Measurements from ENCODE around the gene GPR37. TPM values are rescaled to one million over a fixed set of nuclear protein-coding genes. Genes with fewer than 3 reads are reported as not detected.

GPR37 gene
- polyA plus RNA-seq, 2 of the 4 experiments (the other 2 are of a cell fraction): 0.35 to 0.61 TPM

- TF ChIP-seq PHF8 (IDR thresholded peaks at IDR 0.05; ENCODE audit: borderline replicate concordance, low read depth) (no peak), BHLHE40 (IDR thresholded peaks at IDR 0.05; ENCODE audit: low read depth, low read length) (no peak), MAX (IDR thresholded peaks at IDR 0.05) (no peak), SMC3 (IDR thresholded peaks at IDR 0.05) (no peak)
These were observed 17.7 kb upstream of the GPR37 start (continued) for GRCh38 chr7:124783271-124783670.

GRCh38 chr7:124781907-124782734 is 16.5 kb upstream of the GPR37 start:
- Histone ChIP-seq H3K4me1 (no peaks in the 10 kb centered on the region), H3K4me3 (no peak overlapping the region), H3K4me2 (no peak overlapping the region), H3K27ac (no peak overlapping the region), H3K9me3 (no peaks in the 10 kb centered on the region)
- ChIA-PET CTCF (interaction anchor here (0.9 kb wide), 1 partner anchor 16 kb away, joined by 3 read pairs; the partner anchor contains the start of gene GPR37), POLR2A (no interaction called here)
- no peak for DNase-seq (ENCODE audit: low read depth in 1 of 2, low spot score in 1 of 2)
- TF ChIP-seq MYC (IDR thresholded peaks at IDR 0.05; ENCODE audit: borderline replicate concordance, low read length): no peak
- TF ChIP-seq CBX2 (IDR thresholded peaks at IDR 0.05; ENCODE audit: borderline replicate concordance, low read depth): no peak
- TF ChIP-seq NFE2L2 (conservative IDR thresholded peaks at IDR 0.05; ENCODE audit: low read length): no peak
- FAIRE-seq: no peak
- ATAC-seq: no peak
- 72% methylated on average over 12 of the region's 12 CpGs for whole genome bisulfite sequencing (ENCODE audit: missing lambda C conversion rate)

- FAIRE-seq (no peak), ATAC-seq (no peak), DNase-seq (ENCODE audit: low read depth in 1 of 2, low spot score in 1 of 2) (no peak)
- ChIA-PET POLR2A (no interaction called here), CTCF (interaction anchor here (0.9 to 1.6 kb wide), 2 partner anchors 15 to 626 kb away, joined by 3 to 6 read pairs; partner anchors contain the start of gene GPR37)
- Histone ChIP-seq H3K4me3 (no peak overlapping the region), H3K4me2 (no peak overlapping the region), H3K27ac (no peak overlapping the region), H3K4me1 (no peaks in the 10 kb centered on the region), H3K9me3 (no peaks in the 10 kb centered on the region)
- TF ChIP-seq E2F6 (IDR thresholded peaks at IDR 0.05; ENCODE audit: borderline replicate concordance, low read depth) (no peak), POLR2AphosphoS2 (conservative IDR thresholded peaks at IDR 0.05; ENCODE audit: low read length) (no peak), REST (IDR thresholded peaks at IDR 0.05) (no peak), FOSL2 (IDR thresholded peaks at IDR 0.05) (no peak), FOSL2 (CRISPR knock-in tag; IDR thresholded peaks at IDR 0.05) (no peak), FOXS1 (CRISPR knock-in tag; IDR thresholded peaks at IDR 0.05) (no peak), ZSCAN20 (CRISPR knock-in tag; IDR thresholded peaks at IDR 0.05) (no peak), HOXA7 (CRISPR knock-in tag; IDR thresholded peaks at IDR 0.05) (no peak), POLR2A (IDR thresholded peaks at IDR 0.05; ENCODE audit: low read length) (no peak), RNF2 (IDR thresholded peaks at IDR 0.05; ENCODE audit: borderline replicate concordance, low read depth) (no peak), NR3C1 (IDR thresholded peaks at IDR 0.05) (no peak), ZNF302 (CRISPR knock-in tag; IDR thresholded peaks at IDR 0.05) (no peak)
- WGBS (ENCODE audit: missing lambda C conversion rate): 77% methylated on average over 2 of the region's 2 CpGs
These were observed 15.8 kb upstream of the GPR37 start for GRCh38 chr7:124781418-124781817.
